ENCODE data around the gene STT3B.

The STT3B gene

DNA sequence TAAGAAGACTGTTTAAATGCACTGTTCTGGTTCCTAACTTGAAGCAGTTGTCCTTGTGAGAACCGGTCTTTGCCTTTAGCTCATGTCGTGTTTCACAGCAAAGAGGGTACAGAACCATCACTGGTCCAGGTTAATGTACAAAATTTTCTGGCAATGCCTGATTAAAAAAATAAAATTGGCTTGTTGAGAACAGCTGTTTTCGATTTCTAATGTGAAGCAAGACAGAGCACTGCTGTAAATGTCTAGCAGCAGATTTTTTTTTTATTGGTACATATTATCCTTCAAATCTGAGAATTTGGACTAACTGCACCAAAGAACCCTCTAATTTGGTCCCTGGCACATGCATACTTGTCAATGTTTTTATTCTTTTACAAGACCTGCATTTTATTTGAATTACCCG, 103.3 kb downstream of the STT3B start:
- in situ Hi-C loops (cut with MboI; ENCODE audit: low sequenced_read_pairs) = no loop called here

DNA sequence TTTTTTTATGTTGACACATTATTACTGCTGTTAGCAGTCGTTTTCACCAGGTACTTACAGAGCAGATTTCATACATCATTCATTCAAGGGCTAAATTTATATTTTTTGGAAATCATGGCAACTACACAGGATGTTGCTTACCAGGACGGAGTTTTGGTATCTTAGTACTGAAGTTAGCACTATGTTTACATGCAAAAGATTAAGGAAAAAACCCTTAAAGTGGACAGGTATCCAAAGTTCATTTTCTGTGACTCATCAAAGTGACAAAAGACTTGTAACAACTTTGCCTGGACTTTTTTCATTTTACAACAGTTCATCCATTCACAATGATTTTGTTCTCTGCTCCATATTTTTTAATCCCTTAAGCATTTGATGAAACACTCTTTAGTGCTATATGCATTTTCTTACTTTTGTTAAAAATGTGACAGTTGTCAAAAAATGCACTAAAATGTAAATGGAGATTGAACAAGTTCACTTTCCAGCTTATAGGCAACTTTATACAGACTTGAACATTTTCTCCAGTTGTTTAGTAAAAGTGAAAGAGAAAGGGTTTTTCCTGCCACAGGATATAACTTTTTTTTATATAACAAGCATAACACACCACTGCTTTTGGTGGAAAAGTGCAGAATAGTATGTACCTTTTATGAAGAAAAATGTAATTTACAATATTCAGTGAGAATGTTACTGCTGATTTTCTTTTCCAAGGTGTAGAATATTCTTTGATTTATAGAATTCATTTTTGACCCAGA, 104.1 kb downstream of the STT3B start:
- in situ Hi-C loops (cut with MboI; ENCODE audit: low sequenced_read_pairs) = no loop called here

- in situ Hi-C loops (cut with MboI; ENCODE audit: low sequenced_read_pairs) = no loop called here
Measured at GRCh38 chr3:31639828-31640227, 107.1 kb downstream of the STT3B start.

- in situ Hi-C loops (cut with MboI; ENCODE audit: low sequenced_read_pairs) = no loop called here
Measured at GRCh38 chr3:31645256-31645655, 112.5 kb downstream of the STT3B start.

GRCh38 chr3:31648286-31648968, 115.7 kb downstream of the STT3B start:
- in situ Hi-C loops (cut with MboI; ENCODE audit: low sequenced_read_pairs) = no loop called here

DNA sequence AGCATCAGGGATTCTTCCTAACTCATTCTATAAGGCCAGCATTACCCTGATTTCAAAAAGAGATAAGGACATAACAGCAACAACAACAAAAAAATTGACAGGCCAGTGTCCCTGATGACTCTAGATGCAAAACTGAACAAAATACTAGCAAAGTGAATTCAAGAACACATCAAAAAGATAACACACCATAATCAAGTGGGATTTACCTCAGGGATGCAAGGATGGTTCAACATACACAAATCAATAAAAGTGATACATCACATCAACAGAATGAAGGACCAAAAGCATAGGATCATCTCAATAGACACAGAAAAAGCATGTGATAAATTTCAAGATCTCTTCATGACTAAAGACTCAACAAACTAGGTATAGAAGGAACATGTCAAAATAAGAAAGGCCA, 119.6 kb downstream of the STT3B start:
- in situ Hi-C loops (cut with MboI; ENCODE audit: low sequenced_read_pairs) = no loop called here

GRCh38 chr3:31653464-31653863, 120.7 kb downstream of the STT3B start:
- in situ Hi-C loops (cut with MboI; ENCODE audit: low sequenced_read_pairs) = no loop called here

DNA sequence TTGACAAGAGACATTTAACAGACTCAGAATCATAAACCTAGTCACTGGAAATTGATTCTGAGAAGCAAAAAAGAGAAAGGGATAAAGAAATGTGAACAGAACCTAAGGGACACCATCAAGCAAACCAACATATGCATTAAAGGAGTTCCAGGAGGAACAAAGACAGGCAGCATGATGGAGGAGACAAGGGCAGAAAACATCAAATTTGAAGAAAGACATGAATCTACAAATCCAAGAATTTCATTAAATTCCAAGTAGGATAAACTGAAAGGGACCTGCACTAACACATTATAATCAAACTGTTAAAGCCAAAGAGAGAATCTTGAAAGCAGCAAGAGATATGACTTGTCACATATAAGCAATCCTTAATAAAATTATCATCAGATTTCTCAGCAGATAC, 122.3 kb downstream of the STT3B start:
- in situ Hi-C loops (cut with MboI; ENCODE audit: low sequenced_read_pairs) = no loop called here

GRCh38 chr3:31659246-31659645, 126.5 kb downstream of the STT3B start:
- in situ Hi-C loops (cut with MboI; ENCODE audit: low sequenced_read_pairs) = no loop called here

DNA sequence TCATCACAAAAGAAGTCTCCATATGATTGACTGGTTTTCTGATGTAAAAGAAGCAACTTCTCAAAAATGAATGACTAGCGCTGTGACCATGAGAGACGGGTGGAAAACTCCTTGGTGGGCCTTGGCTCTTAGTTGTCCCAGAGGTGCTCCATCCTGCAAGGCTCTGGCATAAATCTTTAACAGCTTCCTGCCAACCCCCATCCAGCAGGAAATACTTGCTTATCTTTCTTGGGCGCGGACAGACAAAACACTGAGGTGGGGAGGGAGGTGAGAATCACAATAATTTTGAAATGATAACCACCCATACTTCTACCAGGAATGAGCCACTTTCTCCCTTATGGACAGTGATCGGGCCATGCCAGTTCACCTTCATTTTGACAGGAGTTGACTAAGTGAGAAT, 128.6 kb downstream of the STT3B start:
- in situ Hi-C loops (cut with MboI; ENCODE audit: low sequenced_read_pairs) = no loop called here

DNA sequence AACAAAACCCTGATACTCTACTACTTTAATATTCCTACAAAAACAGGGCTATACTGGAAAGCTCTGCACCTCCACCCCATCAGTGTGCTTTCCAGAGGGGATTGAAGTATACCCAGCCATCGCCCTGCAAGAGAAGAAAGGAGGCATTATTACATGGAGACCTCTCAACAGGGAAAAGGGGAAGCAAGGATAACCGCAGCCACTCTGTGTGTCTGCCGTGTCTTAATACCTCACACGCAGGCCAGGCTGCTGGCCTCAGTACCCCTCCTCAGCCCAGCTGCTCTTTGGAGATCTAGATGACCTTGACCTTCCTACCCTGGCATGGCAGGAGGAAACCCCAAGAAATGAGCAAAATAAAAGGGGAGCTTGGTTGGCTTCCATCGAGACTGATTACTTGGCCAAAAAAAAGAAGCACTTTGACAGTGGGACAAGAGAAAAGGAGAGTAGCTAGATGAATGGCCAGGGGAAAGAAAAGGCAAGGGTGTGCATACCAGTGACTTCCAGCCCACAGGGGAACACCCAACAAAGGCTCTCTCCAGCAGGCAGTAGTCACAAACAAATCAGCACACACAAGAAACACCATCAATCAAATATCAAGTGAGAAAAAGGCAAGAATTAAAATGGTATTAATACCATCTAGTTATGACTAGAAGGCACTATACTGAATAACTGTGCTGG, 129.4 kb downstream of the STT3B start:
- in situ Hi-C loops (cut with MboI; ENCODE audit: low sequenced_read_pairs) = no loop called here

- in situ Hi-C loops (cut with MboI; ENCODE audit: low sequenced_read_pairs) = no loop called here
Measured at GRCh38 chr3:31664031-31664430, 131.3 kb downstream of the STT3B start.

- in situ Hi-C loops (cut with MboI; ENCODE audit: low sequenced_read_pairs) = no loop called here
Measured at GRCh38 chr3:31667582-31667981, 134.9 kb downstream of the STT3B start.

DNA sequence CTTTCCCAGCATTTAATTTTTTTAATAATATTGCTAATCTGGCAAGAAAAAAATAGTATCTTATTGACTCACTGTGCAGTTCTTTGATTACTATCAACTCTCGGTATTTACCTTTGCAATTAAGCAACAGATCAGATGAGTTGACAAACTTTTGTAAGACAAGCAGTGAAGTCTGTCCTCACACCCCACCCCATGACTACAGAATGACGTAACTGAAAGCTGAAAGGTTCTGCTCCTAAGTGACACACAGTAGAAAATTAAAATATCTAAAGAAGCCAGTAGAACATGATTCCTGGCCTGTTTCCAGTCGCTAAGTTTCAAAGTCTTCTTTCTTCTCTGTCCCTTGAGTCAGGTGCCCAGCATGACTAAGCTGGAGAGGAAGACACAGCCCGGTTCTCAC, 135.5 kb downstream of the STT3B start:
- in situ Hi-C loops (cut with MboI; ENCODE audit: low sequenced_read_pairs) = no loop called here

- in situ Hi-C loops (cut with MboI; ENCODE audit: low sequenced_read_pairs) = no loop called here
Measured at GRCh38 chr3:31670136-31670535, 137.4 kb downstream of the STT3B start.

DNA sequence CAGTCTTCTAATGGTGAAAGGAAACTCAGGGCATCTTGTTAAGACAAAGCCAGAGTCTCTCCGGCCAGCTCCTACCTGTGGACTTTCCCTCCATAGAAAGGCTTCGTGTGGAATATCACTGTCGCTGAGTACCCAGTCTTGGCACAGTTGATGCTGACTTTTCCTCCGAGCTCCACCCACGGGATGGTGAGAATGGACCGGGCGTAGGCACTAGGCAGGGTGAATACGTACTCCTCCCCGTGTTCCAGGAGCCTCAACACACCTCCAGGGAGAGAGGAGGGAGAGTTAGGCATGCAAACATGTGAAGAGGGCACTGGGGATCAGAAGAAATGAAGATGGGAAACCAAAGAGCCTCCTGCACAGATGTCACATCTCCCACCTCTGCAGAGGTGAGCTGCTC, 138.0 kb downstream of the STT3B start:
- in situ Hi-C loops (cut with MboI; ENCODE audit: low sequenced_read_pairs) = no loop called here

GRCh38 chr3:31671451-31671850, 138.7 kb downstream of the STT3B start:
- in situ Hi-C loops (cut with MboI; ENCODE audit: low sequenced_read_pairs) = no loop called here

- in situ Hi-C loops (cut with MboI; ENCODE audit: low sequenced_read_pairs) = no loop called here
Measured at GRCh38 chr3:31671976-31672375, 139.3 kb downstream of the STT3B start.

DNA sequence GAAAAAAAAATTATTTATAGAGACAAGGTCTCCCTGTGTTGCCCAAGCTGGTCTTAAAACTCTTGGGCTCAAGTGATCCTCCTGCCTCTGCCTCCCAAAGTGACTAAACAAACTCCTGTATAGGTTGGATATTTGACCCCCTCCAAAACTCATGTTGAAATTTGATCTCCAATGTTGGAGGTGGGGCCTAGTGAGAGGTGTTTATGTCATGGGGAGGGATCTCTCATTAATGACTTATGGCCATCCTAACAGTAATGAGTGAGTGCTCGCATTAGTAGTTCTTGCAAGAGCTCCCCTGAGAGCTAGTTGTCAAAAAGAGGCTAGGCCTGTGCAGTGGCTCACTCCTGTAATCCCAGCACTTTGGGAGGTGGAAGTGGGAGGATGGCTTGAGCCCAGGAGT, 141.2 kb downstream of the STT3B start:
- in situ Hi-C loops (cut with MboI; ENCODE audit: low sequenced_read_pairs) = no loop called here

DNA sequence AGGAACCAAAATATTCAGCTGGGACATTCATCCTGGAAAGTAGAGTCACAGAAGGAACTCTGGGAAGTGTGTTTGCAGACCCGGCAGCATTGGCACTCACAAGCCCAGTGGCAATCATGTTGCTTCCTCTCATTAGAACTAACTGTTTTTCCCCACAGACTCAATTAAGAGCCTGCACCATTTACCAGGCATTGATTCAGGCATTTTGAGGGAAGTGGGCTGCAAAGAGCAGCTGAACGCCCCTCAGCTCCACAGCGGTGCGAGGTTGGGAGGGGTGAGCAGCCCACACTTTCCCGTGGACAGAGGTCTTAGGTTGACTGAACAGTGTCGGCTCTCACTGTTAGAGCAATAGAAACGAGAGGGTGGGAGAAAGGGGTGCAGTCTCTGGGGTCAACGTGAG, 143.8 kb downstream of the STT3B start:
- in situ Hi-C loops (cut with MboI; ENCODE audit: low sequenced_read_pairs) = no loop called here

DNA sequence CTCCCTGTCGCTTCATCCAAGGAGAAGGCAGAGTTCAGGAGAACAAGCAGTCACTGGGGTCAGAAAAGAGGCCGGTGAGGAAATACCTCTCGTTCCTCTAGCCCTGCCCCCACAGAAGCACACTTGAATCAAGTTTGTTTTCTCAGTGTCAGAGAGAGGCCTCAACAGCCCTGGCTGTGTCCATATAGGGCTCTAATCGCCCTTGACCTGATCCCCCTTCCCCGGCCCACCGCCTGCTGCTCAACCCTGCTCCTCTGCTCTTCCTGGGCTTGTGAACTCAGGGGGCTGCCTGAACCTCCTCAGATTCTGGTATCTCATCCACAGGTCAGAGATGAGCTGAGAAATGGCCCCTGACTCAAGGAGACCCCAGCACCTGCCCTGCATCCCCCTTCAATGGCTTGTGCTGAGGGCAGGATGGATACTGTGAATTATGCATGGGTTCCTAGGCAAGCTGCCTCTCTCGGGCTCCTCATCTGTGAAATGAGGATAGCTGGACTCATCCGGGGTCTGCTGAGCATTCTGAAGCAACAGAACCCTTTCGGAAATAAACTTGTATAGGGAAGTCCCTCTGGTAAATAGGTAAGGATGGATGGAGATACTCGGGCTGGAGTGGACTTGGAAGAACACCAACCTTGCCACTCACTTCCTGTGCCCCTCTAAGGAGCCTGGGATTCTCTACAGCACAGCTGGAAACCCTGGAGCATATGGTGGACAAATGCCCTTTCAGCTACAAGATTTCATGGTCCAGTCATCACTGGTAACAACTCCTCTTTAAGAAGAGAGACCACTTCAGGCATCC, 147.5 kb downstream of the STT3B start:
- in situ Hi-C loops (cut with MboI; ENCODE audit: low sequenced_read_pairs) = no loop called here

All from HL-60/S4 treated with phorbol 12-myristate 13-acetate at 8.2 ng/mL for 4 days and 3 days (cell line).